ENCODE data around the gene SHMT1. TPM values are rescaled to one million over a fixed set of nuclear protein-coding genes. Genes with fewer than 3 reads are reported as not detected.

Gene SHMT1
- total RNA-seq, 1 donor from 2014 or later, result 30.5 TPM

DNA sequence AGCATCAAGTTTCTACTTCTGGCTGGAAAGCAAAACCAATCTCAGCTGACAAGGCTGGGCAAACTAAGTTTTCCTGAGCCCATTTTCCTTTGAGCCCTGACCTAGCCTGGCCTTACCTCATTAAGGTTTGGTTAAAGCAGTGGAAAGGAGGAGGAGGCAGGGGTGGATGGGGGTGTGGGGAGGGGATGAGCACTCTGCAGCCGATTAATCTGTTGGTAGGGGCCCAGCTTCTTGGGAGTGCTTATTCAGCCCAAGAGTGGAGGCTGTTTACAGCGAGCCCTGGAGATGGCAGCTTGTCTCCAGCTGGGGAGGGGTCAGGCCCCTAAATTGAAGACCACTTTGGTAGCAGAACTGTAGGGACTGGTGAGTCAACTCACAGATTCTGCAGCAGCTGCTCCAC lies 36.3 kb downstream of the SHMT1 start:
- no peaks in the 10 kb centered on the region for H3K4me1 Mint-ChIP-seq (ENCODE audit: unreplicated experiment)
- no peak overlapping the region for H3K4me3 Mint-ChIP-seq
- no peak overlapping the region for H3K27ac Mint-ChIP-seq
- H3K27me3 Mint-ChIP-seq, result no peaks in the 10 kb centered on the region
- peaks cover 10% of the 10 kb centered on the region for H3K36me3 Mint-ChIP-seq
- TF ChIP-seq, protein P1, sequence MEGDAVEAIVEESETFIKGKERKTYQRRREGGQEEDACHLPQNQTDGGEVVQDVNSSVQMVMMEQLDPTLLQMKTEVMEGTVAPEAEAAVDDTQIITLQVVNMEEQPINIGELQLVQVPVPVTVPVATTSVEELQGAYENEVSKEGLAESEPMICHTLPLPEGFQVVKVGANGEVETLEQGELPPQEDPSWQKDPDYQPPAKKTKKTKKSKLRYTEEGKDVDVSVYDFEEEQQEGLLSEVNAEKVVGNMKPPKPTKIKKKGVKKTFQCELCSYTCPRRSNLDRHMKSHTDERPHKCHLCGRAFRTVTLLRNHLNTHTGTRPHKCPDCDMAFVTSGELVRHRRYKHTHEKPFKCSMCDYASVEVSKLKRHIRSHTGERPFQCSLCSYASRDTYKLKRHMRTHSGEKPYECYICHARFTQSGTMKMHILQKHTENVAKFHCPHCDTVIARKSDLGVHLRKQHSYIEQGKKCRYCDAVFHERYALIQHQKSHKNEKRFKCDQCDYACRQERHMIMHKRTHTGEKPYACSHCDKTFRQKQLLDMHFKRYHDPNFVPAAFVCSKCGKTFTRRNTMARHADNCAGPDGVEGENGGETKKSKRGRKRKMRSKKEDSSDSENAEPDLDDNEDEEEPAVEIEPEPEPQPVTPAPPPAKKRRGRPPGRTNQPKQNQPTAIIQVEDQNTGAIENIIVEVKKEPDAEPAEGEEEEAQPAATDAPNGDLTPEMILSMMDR (conservative IDR thresholded peaks at IDR 0.05), result no peak
- no peak for DNase-seq (ENCODE audit: extremely low spot score, unreplicated experiment)
- H3K9me3 Mint-ChIP-seq, result no peaks in the 10 kb centered on the region

DNA sequence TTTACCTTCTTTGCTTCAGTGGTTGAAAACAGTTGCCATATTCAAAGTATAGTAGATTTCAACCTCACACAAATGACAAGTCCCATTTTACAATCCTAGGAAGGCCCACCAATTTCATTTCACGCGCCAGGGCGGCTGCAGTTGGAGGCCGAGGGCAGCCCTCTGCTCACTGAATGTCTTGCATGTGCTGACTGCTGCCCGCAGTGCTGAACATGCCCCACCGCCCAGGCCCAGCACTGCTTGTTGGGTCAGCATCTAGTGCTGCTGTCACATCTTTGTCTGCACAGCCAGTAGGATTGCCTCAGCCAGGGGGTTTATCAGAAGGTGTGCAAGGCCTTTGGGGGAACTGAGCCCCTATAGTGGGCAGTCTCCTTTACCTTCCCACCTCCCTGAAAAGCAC lies 36.8 kb downstream of the SHMT1 start:
- TF ChIP-seq, protein P1 (conservative IDR thresholded peaks at IDR 0.05), result no peak
- Mint-ChIP-seq H3K4me1 (ENCODE audit: unreplicated experiment) (no peaks in the 10 kb centered on the region), H3K4me3 (no peak overlapping the region), H3K9me3 (no peaks in the 10 kb centered on the region), H3K27me3 (no peaks in the 10 kb centered on the region), H3K36me3 (peaks cover 6% of the 10 kb centered on the region), H3K27ac (no peak overlapping the region)
- DNase-seq (ENCODE audit: extremely low spot score, unreplicated experiment), result no peak

DNA sequence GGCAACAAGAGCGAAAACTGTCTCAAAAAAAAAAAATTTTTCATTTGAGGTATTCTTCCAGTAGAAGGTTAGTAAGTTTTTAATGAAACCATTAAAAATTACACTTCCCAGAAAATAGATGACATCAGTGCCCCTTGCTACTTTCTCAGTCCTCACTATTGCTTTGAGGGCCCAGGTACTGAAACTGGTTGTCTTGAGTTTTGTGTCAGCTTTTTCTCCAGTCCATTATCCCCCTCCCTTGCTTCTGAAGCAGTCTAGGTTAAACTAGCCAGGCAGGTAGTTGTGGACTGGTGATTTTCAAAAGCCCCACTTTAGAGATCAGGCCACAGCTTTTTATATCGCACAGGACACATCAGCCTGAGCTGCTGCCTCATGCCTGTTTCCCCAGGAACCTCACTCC lies 37.3 kb downstream of the SHMT1 start:
- DNase-seq (ENCODE audit: extremely low spot score, unreplicated experiment), result no peak
- H3K27ac Mint-ChIP-seq, result no peak overlapping the region
- H3K4me3 Mint-ChIP-seq, result no peak overlapping the region
- peaks cover 6% of the 10 kb centered on the region for H3K36me3 Mint-ChIP-seq
- H3K4me1 Mint-ChIP-seq (ENCODE audit: unreplicated experiment), result no peaks in the 10 kb centered on the region
- no peaks in the 10 kb centered on the region for H3K9me3 Mint-ChIP-seq
- TF ChIP-seq, protein P1 (conservative IDR thresholded peaks at IDR 0.05), result no peak
- H3K27me3 Mint-ChIP-seq, result no peaks in the 10 kb centered on the region

DNA sequence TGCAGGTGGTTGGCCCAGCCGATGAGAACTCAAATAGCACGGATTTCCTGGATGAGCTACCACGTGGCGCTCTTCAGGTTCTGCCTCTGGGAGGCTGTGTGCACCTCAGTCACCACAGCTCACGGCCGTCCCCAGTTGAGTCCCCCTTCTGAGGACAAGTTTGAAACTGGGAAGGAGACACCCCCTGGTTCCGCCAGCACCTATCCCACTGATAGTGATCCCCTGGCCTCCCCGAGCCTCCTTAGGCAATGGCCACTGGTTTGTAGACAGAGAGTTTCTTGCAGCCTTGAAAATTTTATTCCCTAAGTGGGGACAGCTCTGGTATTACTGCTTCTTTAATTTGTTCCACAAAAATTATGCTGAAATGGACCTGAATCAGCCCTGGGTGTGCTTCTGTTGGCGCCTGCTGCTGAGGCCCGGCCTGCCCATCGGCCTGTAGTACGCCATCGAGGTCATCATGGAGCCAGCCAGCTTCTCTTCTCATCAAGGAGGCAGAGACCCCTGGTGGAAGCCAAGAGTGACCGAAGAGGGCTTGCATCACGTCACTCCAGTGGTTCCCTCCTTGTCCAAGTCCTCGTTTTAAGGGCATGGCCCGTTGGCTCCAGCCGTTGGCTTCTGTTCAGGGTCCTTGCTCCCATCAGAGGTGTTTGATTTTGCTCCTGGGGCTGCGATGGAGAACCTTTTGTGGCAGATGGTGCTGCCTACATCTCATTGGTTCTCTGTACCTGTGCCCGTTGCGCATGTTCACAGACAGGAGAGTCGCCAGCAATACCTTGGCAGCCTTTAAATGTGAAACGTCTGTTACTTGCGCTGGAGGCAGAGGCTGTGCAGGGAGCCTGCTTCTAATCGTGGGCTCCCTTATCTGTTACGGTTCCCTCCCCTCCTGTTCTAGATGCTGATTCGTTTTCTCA lies 39.0 kb downstream of the SHMT1 start:
- no peaks in the 10 kb centered on the region for H3K9me3 Mint-ChIP-seq
- H3K27me3 Mint-ChIP-seq, result no peaks in the 10 kb centered on the region
- H3K27ac Mint-ChIP-seq, result no peak overlapping the region
- H3K4me1 Mint-ChIP-seq (ENCODE audit: unreplicated experiment), result peaks cover 11% of the 10 kb centered on the region
- TF ChIP-seq, protein P1 (conservative IDR thresholded peaks at IDR 0.05), result no peak
- no peak for DNase-seq (ENCODE audit: extremely low spot score, unreplicated experiment)
- peaks cover 6% of the 10 kb centered on the region for H3K36me3 Mint-ChIP-seq
- no peak overlapping the region for H3K4me3 Mint-ChIP-seq

DNA sequence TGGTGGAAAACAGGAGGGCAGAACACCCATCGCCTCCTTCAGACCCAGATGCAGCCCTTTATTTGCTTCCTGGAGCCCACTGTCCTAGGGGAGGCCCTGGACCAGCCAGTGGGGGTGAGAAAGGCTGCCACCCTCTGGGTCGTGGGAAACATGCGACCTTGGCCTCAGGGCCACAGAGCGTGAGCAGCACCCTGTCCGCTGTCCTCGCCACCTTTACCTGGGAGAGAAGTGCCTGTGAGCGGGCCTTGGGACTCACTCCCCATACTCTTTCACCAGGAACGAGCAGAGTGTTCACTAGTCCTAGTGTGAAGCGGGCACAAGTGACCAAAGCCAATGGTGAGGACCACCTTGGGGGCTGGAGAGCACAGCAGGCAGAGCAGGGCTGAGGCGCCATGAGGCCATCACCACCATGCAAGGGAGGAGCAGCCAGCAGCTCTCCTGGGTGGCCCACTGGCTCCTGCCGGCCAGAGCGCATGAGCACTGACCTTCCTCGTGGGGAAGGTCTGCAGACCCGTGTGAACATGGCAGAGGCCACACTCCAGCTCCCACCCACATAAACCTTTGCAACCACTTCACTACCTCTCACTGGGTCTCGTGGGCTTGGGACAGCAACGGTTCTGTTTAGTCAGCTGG lies 39.7 kb downstream of the SHMT1 start:
- no peaks in the 10 kb centered on the region for H3K9me3 Mint-ChIP-seq
- peaks cover 18% of the 10 kb centered on the region for H3K4me1 Mint-ChIP-seq (ENCODE audit: unreplicated experiment)
- H3K27me3 Mint-ChIP-seq, result no peaks in the 10 kb centered on the region
- no peak overlapping the region for H3K4me3 Mint-ChIP-seq
- TF ChIP-seq, protein P1 (conservative IDR thresholded peaks at IDR 0.05), result no peak
- H3K36me3 Mint-ChIP-seq, result peaks cover 6% of the 10 kb centered on the region
- H3K27ac Mint-ChIP-seq, result no peak overlapping the region
- DNase-seq (ENCODE audit: extremely low spot score, unreplicated experiment), result no peak
